Measurements from ENCODE around the gene PYROXD2.

The PYROXD2 gene

DNA sequence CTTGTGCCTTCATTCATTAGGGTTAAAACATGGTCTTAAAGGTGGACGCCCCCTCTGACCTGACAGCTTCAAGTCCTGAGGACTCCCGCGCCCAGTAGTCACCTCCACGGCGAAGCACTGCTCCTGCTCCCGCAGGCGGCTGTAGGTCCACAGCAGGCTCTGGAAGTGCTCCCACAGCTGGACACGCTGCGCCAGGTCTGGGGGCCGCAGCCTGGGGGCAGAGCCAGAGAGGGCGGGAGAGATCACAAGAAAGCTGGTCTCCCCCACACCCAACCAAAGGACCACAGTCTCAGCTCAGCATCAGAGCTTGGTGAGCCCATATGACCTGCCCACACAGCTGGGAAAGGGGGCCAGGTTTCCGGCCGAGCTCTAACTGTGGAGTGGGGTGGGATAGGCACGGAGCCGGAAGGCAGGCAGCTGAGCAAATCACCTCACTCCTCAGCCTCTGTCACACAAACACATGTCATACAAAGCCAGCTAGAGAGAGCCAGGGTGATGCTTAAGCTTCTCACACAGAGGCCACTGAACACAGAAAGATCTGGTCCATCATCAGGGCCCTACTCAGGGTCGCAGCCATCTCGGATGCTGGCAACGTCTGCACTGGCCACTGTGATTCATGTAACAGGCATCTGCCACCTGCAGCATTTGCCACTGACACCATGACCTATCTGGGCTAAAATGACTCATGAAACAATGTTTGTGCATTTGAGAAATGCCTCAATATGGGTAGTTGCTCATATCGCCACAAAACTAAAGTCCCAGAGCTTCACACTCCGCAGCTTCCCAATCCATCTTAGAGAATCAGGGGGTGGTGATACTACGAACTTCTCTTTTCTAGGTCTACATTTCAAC is 19.1 kb upstream of the PYROXD2 start:
- no peak for DNase-seq

DNA sequence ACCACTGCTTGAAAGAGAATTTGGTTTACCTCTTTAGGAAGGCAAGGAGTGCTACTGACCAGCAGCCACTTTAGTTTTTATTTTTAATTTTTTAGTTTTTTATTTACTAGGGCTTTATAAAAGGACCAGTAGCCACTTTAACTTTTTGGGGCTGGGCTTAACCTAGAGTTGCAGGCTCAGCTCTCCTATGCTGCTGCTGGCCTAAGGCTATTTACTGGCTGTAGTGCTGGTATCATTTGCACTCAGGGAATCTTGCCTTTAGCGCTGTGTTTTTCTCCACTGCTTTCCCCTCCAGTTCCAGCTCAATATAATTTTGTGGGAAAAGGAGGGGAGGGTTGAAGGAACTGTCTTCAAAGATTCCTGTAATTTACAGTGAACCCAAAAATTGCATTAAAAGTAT is 18.4 kb upstream of the PYROXD2 start:
- no peak for DNase-seq

GRCh38 chr10:98432330-98432729 is 17.3 kb upstream of the PYROXD2 start:
- DNase-seq = no peak

DNA sequence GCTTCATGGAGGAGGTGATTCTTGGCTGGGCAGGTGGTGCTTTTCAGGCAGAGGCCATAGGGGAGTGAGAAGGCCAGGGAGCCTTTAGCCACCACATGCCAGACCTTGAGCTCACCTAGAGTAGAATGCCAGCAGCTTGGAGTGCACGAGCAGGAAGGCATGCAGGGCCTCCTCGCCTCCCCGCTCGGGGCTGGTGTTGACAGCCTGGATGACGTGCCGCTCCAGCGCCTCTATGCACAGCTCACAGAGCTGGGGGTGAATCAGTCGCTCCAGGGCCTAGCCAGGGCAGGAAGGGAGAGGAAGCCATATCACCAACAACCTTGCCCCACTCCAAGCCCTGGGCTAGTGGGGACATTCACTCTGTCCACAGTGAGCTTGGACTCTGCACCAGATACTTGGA is 16.0 kb upstream of the PYROXD2 start:
- DNase-seq = no peak

- no peak for DNase-seq
These were observed 15.4 kb upstream of the PYROXD2 start for GRCh38 chr10:98430427-98430826.

DNA sequence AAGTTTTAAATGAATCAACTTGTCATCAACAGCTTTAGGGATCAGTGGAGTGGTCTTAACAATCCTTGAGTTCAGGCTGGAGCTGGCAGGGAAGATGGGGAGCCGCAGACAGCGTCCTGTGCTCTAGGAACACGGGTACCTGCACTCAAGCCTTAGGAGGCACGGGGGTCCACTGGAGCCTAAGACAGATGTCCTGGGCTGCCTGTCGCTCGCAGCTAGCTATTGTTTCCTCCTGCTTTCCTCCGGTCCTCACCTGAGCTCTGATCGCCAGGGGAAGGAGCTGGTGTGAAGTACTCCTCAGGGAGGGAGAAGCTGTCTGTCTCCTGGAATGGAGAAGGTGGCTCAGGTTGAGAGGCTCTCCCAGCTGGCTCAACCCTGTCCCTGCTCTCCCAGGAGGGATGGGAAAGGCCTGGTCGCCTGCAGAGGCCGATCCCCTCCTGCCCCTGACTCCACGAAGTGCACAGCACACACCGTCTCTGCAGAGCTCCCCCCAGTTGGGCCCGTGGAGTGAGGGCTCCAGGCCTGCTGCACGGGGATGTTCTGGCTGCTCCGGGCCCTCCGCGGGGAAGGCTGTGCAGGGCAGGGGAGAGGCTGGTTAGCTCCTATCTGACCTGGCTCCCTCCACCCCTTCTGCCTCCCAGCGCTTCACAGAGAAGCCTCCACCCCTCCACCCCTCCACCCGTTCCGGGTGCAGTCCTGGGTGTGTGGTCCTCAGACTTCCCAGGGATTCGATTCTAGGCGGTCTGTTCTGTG is 14.5 kb upstream of the PYROXD2 start:
- no peak for DNase-seq

DNA sequence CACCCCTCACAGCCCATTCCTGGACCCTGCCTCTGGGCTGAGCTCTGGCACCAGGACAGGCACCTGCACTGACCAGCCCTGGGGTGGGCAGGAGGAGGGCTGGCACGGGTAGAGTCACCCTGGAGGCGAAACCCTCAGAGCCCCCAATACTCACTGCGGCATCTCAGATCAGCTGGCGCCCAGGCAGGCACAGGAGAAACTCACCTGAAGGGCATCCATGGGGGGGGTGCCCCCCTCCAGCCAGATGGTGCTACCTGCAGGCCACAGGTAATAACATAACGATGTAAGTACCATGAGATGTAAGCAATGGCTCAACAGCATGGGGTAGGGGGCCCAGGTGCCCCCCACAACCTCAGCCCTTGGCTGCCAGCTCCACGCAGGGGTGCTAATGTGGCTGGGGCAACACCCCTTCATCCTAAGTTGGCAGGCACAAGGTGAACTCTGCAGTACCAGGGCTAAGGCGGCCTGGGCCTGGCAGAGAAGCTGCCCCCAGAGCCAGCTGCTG is 12.1 kb upstream of the PYROXD2 start:
- no peak for DNase-seq

GRCh38 chr10:98425511-98426352 is 10.8 kb upstream of the PYROXD2 start:
- peak; percentile 10 for DNase-seq

DNA sequence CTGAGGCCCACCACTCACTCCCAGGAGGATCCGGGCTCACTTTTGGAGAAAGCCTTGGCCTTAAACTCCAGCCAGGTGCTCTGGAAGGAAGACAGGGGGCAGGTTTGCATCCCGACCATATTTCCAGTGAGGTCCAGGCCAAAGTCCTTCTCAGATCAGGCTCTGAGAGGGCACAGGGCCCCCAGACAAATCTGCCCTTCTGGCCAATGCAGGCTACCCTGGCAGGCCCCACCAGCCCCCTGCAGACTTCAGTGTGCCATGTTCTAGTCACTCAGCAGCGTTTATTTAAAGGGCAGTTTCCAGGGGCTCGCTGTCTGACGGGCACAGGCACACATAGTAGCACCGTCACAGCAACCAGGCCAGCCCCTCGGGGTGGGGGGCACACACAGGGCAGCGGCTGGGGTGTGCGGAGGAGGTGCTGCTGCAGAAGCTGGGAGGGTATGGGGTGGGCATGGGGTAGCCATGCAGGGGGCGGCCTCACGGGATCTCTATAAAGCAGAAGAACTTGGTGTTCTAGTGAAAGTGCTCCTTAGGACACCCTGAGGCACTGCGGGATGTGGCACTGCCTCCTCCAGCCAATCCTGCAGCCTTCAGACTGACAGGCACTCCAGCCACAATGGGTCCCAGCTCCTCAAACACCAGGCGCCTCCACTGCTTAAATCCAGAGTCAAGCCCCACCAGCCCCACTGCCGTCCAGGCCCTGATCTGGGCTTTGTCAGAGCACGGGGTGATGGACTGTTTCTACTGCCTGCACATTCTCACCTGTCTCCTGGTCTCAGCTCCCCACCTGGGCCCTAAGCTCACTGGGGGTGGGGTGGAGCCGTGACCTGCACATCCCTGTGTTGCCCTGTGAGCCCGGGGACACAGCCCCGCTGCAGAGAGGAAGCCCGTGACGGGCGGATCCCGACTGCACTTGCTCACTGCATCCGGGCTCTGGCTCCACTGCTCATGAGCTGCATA is 9.6 kb upstream of the PYROXD2 start:
- DNase-seq = no peak

- no peak for DNase-seq
These were observed 8.7 kb upstream of the PYROXD2 start for GRCh38 chr10:98423691-98424120.

DNA sequence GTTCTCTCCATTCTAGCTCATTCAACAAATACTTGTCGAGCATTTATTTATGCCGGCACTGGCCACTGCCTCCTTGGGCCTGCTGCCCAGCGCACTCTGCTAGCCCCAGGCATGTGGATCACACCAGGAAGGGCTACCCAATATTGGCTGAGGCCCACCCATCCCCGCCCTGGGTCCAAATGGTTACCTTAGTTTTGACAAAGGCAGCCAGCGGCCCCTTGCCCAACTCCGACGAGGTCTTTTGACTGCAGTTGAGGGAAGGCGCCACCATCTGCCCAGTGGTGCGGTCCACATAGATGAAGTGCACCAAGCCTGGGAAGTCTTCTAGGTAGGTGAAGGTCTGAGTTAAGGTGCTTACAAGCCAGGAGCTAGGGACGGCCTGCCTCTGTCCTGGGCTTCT is 7.2 kb upstream of the PYROXD2 start:
- no peak for DNase-seq

DNA sequence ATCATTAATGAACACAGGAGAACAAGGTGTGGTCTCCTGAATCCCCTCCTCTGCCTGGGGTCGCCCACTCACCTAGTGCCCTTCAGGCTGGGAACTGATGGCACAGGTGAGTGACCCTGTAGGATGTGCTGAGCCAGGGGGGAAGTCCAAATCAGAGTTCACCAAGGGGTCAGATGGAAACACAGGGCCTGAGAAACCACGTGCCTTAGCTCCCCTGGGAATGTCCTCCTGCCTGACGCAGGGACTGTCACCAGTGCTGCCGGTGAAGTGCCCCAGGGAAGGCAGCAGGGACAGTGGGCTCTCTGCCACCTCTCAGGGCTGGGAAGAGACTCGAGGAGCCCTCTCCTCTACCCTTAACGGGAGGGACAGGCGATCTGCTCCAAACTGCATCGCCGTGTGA is 5.8 kb upstream of the PYROXD2 start:
- no peak for DNase-seq

DNA sequence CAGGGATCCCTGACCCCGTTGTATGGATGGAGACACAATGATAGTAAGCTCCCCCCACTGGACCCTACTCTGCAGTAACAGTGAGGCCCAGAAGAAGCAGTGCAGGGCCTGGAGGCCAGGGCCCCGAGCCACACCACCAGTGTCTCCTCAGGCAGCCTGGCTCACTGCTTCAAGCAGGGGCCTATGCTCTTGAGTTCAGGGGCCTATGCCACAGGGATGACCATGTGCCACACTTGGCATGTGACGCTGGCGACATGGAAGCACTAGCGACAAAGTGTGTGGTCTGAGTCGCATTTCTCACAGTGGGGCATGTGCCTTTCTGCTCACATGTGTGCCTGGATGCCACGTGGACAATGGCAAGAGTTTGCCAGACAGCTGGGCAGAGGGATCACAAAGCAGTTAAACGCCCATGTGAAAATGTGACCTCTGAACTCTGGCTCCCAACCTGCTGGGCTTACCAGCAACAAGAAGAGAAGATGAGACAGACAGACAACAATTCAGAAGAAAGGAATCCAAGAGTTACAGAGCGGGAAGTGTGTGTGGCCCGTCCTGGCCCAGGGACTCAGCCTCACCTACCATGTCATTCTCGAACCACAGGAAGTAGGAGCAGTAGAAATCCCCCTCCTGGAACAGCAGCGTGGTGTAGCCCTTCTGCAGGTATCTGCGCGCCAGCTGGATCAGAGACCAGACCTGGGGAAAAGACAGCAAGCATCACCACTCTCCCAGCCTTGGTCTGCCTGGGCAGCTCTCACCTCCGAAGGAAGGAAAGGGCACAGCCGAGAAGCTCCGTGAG is 4.7 kb upstream of the PYROXD2 start:
- no peak for DNase-seq

GRCh38 chr10:98418665-98419468 is 3.9 kb upstream of the PYROXD2 start:
- no peak for DNase-seq

GRCh38 chr10:98417973-98418664 is 3.1 kb upstream of the PYROXD2 start:
- DNase-seq = no peak

DNA sequence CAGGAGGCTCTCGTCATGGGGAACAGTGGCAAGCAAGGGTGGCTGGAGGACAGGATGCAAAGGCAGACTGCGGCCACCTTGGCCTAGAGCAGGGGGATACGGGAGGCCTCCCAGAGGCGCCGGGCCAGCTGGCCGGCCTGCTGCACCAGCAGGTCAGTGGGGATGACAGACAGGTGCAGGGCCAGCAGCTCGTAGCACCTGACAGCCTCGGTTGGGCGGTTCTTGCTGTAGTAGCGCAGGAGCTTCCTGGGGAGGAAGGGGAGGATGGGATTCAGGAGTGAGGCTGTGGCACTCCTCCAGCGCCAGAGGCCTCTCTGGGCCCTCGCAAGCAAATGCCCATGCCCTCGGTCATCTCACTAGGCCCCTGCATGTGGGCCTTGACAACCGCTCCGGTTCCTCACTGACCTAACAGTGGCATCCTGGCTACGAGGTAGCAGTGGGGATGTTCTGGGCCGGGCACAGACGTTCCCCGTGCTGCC is 2.5 kb upstream of the PYROXD2 start:
- DNase-seq = no peak

DNA sequence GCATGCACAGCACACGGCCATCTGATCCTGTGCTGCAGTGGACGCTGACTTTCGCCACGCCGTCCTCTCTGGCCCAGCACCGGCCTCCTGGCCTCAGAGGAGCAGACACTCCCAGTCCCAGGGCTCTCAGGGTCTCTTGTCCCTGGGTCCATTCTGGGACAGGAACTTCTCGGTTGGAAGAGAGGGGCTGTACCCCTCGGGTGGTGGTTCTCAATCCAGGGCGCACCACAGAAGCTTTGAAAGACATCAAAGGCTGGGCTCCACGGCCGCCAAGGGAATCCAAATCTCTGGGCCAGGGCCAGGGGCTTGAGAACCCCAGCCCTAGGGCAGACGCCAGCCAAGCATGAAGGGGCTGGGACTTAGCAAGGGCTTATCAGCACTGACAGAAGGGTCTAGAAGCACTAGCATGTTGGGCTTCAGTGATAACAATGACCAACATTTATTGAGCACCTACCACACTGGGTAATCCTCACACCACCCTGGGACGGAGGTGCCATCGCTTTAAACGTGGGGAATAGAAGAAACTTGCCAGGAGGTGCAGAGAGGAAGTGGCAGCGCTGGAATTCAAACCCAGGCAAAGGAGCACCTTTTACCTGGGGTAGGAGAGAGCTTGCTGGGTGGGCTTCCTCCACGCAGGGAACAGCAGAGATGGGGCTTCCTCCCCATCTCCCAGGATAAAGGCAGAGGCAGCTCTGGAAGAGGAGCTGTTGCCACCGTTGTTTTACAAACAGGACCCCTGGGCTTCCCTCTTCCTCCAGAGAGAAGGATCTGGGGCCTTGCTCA is 1.8 kb upstream of the PYROXD2 start:
- no peak for DNase-seq

DNA sequence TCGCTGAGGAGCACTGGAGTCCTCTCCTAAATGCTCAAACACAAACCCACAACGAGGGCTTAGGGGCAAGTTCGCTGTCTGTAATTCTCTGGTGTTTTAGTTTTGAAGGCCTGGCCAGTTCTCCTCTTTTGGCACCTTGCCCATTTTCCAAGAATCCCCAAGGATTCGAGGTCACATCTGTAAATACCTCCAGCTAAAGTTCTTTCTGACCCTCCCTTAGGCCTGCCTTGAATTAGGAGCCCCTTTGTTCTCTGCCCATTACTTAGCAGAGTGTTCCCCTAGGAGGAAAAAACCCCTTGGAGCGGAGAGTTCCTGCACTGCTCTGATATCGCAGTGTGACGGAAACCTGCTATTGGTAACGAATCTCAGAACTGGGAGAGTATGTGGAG is 743 bp upstream of the PYROXD2 start:
- no peak for DNase-seq

DNA sequence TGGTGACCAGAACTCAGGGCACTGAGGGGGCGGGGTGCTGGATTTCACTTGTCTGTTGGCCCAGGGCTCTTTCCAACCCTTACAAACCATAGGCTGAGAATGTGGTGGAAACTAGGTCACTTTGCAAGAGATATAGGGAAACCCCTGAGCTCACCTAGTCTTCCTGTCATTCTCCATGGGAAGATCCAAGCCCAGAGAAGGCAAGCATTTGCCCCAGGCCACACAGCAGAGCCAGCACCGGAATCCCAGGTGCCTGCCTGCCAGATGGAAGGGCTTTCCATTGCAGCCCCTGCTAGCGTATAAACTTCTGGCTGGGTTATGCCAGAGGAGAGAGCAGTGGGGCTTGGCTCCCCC is 427 bp downstream of the PYROXD2 start:
- DNase-seq = no peak

All from GOT3 (cell line).